Measurements from ENCODE around the gene SHISAL1. TPM values are rescaled to one million over a fixed set of nuclear protein-coding genes. Genes with fewer than 3 reads are reported as not detected.

SHISAL1 gene
- total and polyA plus RNA-seq, 9 donors: 0.33 to 4.5 (median 2.0) TPM

GRCh38 chr22:44246615-44247326 is 66.0 kb downstream of the SHISAL1 start:
- no peak for TF ChIP-seq POLR2A (IDR thresholded peaks at IDR 0.05)
- TF ChIP-seq CTCF (IDR thresholded peaks at IDR 0.05): no peak
- TF ChIP-seq EP300 (IDR thresholded peaks at IDR 0.05): no peak
- no peak for DNase-seq
- no peaks in the 10 kb centered on the region for H3K27me3 ChIP-seq
- no peaks in the 10 kb centered on the region for H3K4me1 ChIP-seq (ENCODE audit: insufficient read depth)
- no peaks in the 10 kb centered on the region for H3K36me3 ChIP-seq
- intact Hi-C loops (cut with DNase I): no loop called here
- no peak overlapping the region for H3K27ac ChIP-seq
- no peaks in the 10 kb centered on the region for H3K9me3 ChIP-seq
- WGBS, 3 donors: 81 to 89% (median 83%) methylated on average over 8 of the region's 8 CpGs
- H3K4me3 ChIP-seq: no peak overlapping the region

- TF ChIP-seq EP300 (IDR thresholded peaks at IDR 0.05) (no peak), CTCF (IDR thresholded peaks at IDR 0.05) (no peak), POLR2A (IDR thresholded peaks at IDR 0.05) (no peak)
- intact Hi-C loops (cut with DNase I): no loop called here
- no peaks in the 10 kb centered on the region for H3K27me3 ChIP-seq
- H3K36me3 ChIP-seq: no peaks in the 10 kb centered on the region
- no peak overlapping the region for H3K27ac ChIP-seq
- DNase-seq: no peak
- WGBS, 3 donors: 77 to 88% (median 85%) methylated on average over 8 of the region's 8 CpGs
- H3K9me3 ChIP-seq: no peaks in the 10 kb centered on the region
- H3K4me1 ChIP-seq (ENCODE audit: insufficient read depth): no peaks in the 10 kb centered on the region
- H3K4me3 ChIP-seq: no peak overlapping the region
Observed at GRCh38 chr22:44245867-44246266, 66.9 kb downstream of the SHISAL1 start.

- Histone ChIP-seq H3K9me3 (no peaks in the 10 kb centered on the region), H3K4me1 (ENCODE audit: insufficient read depth) (no peaks in the 10 kb centered on the region), H3K27me3 (no peaks in the 10 kb centered on the region), H3K27ac (no peak overlapping the region), H3K4me3 (no peak overlapping the region), H3K36me3 (no peaks in the 10 kb centered on the region)
- intact Hi-C loops (cut with DNase I): no loop called here
- TF ChIP-seq POLR2A (IDR thresholded peaks at IDR 0.05): no peak
- no peak for TF ChIP-seq CTCF (IDR thresholded peaks at IDR 0.05)
- no peak for TF ChIP-seq EP300 (IDR thresholded peaks at IDR 0.05)
- DNase-seq: no peak
- 80 to 91% (median 86%) methylated on average over 7 of the region's 7 CpGs for WGBS, 3 donors
Observed at GRCh38 chr22:44245438-44245837, 67.3 kb downstream of the SHISAL1 start.

- H3K4me1 ChIP-seq (ENCODE audit: insufficient read depth): no peaks in the 10 kb centered on the region
- H3K27me3 ChIP-seq: no peaks in the 10 kb centered on the region
- WGBS, 3 donors: 84 to 91% (median 85%) methylated on average over 9 of the region's 9 CpGs
- no peaks in the 10 kb centered on the region for H3K9me3 ChIP-seq
- H3K27ac ChIP-seq: no peak overlapping the region
- intact Hi-C loops (cut with DNase I): no loop called here
- H3K36me3 ChIP-seq: no peaks in the 10 kb centered on the region
- TF ChIP-seq EP300 (IDR thresholded peaks at IDR 0.05): no peak
- TF ChIP-seq CTCF (IDR thresholded peaks at IDR 0.05): no peak
- no peak for TF ChIP-seq POLR2A (IDR thresholded peaks at IDR 0.05)
- H3K4me3 ChIP-seq: no peak overlapping the region
- no peak for DNase-seq
Observed at GRCh38 chr22:44244265-44244822, 68.4 kb downstream of the SHISAL1 start.

All from ovary (tissue), 9 donors.